NT2/D1 (cell line): ENCODE results near the gene YPEL1.

Experiments
- SUZ12 ChIP-seq: IDR thresholded peaks from 2 replicates; pipeline ENCODE4 v1.6.1; 2011; ENCODE audit not compliant: insufficient read length, insufficient read depth; ENCODE audit errors: extremely low read depth
- YY1 ChIP-seq: IDR thresholded peaks from 2 replicates; pipeline ENCODE4 v1.6.1; 2011; ENCODE audit not compliant: insufficient read length, insufficient read depth

GRCh38 chr22:21674638-21675245 is 60.9 kb downstream of the YPEL1 start:
- TF ChIP-seq YY1: no peak
- no peak for TF ChIP-seq SUZ12
